Esophagus squamous epithelium (tissue), 5 donors: ENCODE data around the gene NSMF. TPM values are rescaled to one million over a fixed set of nuclear protein-coding genes. Genes with fewer than 3 reads are reported as not detected.

ENCODE experiments used
- DNase-seq: peaks from one replicate; lab custom pipeline; 2025; lab: John Stamatoyannopoulos, UW
- H3K27ac ChIP-seq, 4 donors: fragments of 200-600 bp; sonication (generic); one replicate each; pipeline ENCODE4 v1.5.1; 2016 to 2019; ENCODE audit warnings: mild to moderate bottlenecking in 1 of 4
- H3K27me3 ChIP-seq, 4 donors: fragments of 200-600 bp; sonication (generic); 1 replicate in 3 of 4; 2 replicates in 1 of 4; pipeline versions ENCODE4 v1.5.1 to v1.6.0; 2017 to 2021; ENCODE audit warnings: antibody characterized with exemption in 1 of 4
- H3K36me3 ChIP-seq, 3 donors: fragments of 200-600 bp; sonication (generic); one replicate each; pipeline ENCODE4 v1.5.1; 2016 to 2019
- H3K4me1 ChIP-seq, 3 donors: fragments of 200-600 bp; sonication (generic); one replicate each; pipeline ENCODE4 v1.5.1; 2017 to 2019
- H3K4me3 ChIP-seq, 4 donors: fragments of 200-600 bp; sonication (generic); 1 replicate in 3 of 4; 2 replicates in 1 of 4; pipeline ENCODE4 v1.5.1; 2016 to 2019; ENCODE audit warnings: mild to moderate bottlenecking in 2 of 4, moderate library complexity in 1 of 4
- H3K9me3 ChIP-seq, 3 donors: fragments of 200-600 bp; sonication (generic); one replicate each; pipeline ENCODE4 v1.5.1; 2016 to 2019
- POLR2A ChIP-seq, 4 donors: fragments of 450-650 bp; IDR thresholded peaks; one replicate each; pipeline ENCODE4 v1.6.1; 2017; ENCODE audit warnings: antibody characterized with exemption in 4 of 4, mild to moderate bottlenecking in 4 of 4, moderate library complexity in 3 of 4
- WGBS, 2 donors: methylation state at CpG; one replicate each; pipeline ENCODE4 v1.1.5; 2018; 5-methylcytosine and 5-hydroxymethylcytosine counted together
- intact Hi-C: fragments of 100-400 bp; cut with DNase I; formaldehyde crosslinking; loops from one replicate; pipeline ENCODE4 v1.15.0; 2022
- total RNA-seq, 4 donors: library from RNA; depleted of rRNA; stranded (reverse); fragments of >200 nt; gene quantifications; one replicate each; pipeline ENCODE4 v1.1.0, GENCODE V29; 2016
- TF ChIP-seq, protein P1 (sequence below), 6 experiments: fragments of 450-650 bp in 4 of 6; fragments of 200-600 bp in 2 of 6; sonication (generic) in 2 of 6; IDR thresholded peaks; one replicate each; pipeline ENCODE4 v1.5.1; 2016 to 2019; ENCODE audit warnings: antibody characterized with exemption in 6 of 6, mild to moderate bottlenecking in 4 of 6, moderate library complexity in 4 of 6
- donor health status: DM: yes; HTN: yes; CAD: no.

The NSMF gene
- total RNA-seq: 10 to 100 TPM; 16.2 to 38.1 (median 20.6) TPM

- Histone ChIP-seq H3K36me3 (peaks cover 0 to 17% (median 0%) of the 10 kb centered on the region in 3 donors), H3K4me1 (peaks cover 32 to 78% (median 36%) of the 10 kb centered on the region in 3 donors), H3K27ac (peak within 1 kb of the TSS; percentile 72 to 88 (median 84)), H3K4me3 (peak within 1 kb of the TSS; percentile 61 to 91 (median 80)), H3K9me3 (no peaks in the 10 kb centered on the region), H3K27me3 (peaks cover 0 to 5% (median 0%) of the 10 kb centered on the region in 4 donors)
- no CpG with 5 or more reads among the region's 62 CpGs for WGBS, 2 donors
- peak; percentile 66 for DNase-seq
- TF ChIP-seq POLR2A (IDR thresholded peaks at IDR 0.05): peak in 3 of 4 donors; percentile 68 to 90 (median 84)
- TF ChIP-seq, protein P1, sequence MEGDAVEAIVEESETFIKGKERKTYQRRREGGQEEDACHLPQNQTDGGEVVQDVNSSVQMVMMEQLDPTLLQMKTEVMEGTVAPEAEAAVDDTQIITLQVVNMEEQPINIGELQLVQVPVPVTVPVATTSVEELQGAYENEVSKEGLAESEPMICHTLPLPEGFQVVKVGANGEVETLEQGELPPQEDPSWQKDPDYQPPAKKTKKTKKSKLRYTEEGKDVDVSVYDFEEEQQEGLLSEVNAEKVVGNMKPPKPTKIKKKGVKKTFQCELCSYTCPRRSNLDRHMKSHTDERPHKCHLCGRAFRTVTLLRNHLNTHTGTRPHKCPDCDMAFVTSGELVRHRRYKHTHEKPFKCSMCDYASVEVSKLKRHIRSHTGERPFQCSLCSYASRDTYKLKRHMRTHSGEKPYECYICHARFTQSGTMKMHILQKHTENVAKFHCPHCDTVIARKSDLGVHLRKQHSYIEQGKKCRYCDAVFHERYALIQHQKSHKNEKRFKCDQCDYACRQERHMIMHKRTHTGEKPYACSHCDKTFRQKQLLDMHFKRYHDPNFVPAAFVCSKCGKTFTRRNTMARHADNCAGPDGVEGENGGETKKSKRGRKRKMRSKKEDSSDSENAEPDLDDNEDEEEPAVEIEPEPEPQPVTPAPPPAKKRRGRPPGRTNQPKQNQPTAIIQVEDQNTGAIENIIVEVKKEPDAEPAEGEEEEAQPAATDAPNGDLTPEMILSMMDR (IDR thresholded peaks at IDR 0.05): peak in 1 of 6 experiments; percentile 9
- intact Hi-C loops: no loop called here
These were observed at the start of gene NSMF for GRCh38 chr9:137459152-137459600. Gene NSMF (minus strand): TSS chr9:137459334. CDS start chr9:137459102, 232 bp downstream.

DNA sequence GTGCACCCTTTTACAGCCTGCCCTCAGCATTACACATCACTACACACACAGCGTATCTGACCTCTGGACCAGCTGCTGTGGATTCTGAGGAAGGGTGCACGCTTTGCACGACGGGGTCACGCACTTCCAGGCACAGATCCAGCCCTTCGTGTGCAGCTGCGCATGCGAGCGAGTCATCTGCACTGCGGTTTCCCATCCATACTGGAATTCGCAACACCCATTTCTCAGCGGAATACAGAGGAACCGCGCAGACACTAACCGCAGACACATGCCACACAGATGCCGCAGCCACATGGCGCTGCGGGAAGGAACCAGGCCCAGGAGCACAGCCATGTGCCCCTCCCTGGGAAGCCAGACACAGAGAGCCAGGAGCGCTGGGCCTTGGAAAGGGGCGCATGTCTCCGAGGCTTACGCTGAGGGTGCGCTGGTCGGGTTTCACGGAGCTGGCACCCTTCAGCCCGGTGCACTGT lies 47.6 kb upstream of the NSMF start:
- H3K9me3 ChIP-seq: no peaks in the 10 kb centered on the region
- no peaks in the 10 kb centered on the region for H3K36me3 ChIP-seq
- no peak overlapping the region for H3K27ac ChIP-seq
- DNase-seq: no peak
- TF ChIP-seq POLR2A (IDR thresholded peaks at IDR 0.05): no peak
- TF ChIP-seq, protein P1 (IDR thresholded peaks at IDR 0.05): no peak
- intact Hi-C loops: no loop called here
- 75 to 91% methylated on average over 5 to 15 of the region's 26 CpGs for whole genome bisulfite sequencing, 2 donors
- no peaks in the 10 kb centered on the region for H3K27me3 ChIP-seq
- H3K4me3 ChIP-seq: no peak overlapping the region
- no peaks in the 10 kb centered on the region for H3K4me1 ChIP-seq

DNA sequence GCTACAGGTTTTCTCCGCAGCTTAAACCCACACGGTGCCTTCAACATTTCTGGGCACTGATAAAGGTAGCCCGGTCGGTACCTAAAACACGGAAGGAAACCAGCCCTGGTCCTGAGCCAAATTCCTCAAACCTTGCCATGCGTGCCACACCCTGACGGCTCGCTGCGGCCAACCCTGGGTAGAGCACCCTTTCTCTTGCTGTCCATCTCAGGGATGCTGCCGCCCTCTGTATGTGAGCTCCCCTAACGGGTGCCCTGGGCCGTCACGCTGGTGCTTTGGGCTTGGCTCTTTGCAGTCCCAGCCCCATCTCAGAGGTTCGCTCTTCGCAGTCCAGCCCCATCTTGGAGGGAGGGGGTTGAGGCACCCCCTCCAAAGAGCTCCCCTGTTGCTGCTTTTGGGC lies 47.1 kb upstream of the NSMF start:
- no peaks in the 10 kb centered on the region for H3K4me1 ChIP-seq
- intact Hi-C loops: no loop called here
- TF ChIP-seq POLR2A (IDR thresholded peaks at IDR 0.05): no peak
- TF ChIP-seq, protein P1 (IDR thresholded peaks at IDR 0.05): no peak
- H3K27me3 ChIP-seq: no peaks in the 10 kb centered on the region
- no peaks in the 10 kb centered on the region for H3K9me3 ChIP-seq
- H3K36me3 ChIP-seq: no peaks in the 10 kb centered on the region
- H3K27ac ChIP-seq: no peak overlapping the region
- H3K4me3 ChIP-seq: no peak overlapping the region
- 61 to 77% methylated on average over 6 to 13 of the region's 15 CpGs for WGBS, 2 donors
- no peak for DNase-seq

DNA sequence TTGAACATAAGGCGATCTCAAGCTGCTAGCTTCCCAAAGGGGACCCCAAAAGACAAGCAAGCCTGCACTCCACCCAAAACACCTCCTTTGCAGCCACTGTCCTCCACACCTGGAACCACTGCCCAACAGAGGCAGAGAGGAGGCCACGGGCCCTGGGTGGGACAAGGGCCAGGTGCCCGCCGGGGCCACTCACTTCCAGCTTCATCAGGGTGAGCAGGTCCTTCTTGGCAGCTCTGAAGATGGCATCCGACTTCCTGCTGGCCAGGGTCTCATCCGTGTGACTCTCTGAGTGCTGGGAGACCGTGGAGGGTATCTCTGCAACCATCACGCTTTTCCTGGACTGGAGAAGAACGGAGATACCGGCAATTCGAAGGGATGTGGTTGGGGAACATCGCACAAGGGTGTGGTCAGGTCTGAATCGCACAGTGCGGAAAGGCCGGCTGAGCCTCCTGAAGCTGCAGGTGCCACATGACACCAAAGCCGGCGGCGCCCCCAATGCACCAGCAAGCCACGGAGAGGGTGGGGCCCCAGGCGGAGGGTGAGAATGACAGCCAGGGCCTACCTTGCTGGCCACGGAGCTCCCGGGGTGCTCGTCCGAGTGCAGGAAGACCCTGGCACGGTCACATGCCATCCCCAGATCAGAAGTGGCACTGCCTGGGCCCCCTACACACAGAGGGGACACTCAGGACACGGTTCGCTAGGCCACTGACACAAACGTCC lies 46.4 kb upstream of the NSMF start:
- Histone ChIP-seq H3K36me3 (no peaks in the 10 kb centered on the region), H3K4me3 (no peak overlapping the region), H3K27ac (no peak overlapping the region), H3K27me3 (no peaks in the 10 kb centered on the region), H3K9me3 (no peaks in the 10 kb centered on the region), H3K4me1 (no peaks in the 10 kb centered on the region)
- no peak for DNase-seq
- TF ChIP-seq, protein P1 (IDR thresholded peaks at IDR 0.05): no peak
- TF ChIP-seq POLR2A (IDR thresholded peaks at IDR 0.05): no peak
- 83 to 91% methylated on average over 8 to 17 of the region's 28 CpGs for WGBS, 2 donors
- intact Hi-C loops: no loop called here

DNA sequence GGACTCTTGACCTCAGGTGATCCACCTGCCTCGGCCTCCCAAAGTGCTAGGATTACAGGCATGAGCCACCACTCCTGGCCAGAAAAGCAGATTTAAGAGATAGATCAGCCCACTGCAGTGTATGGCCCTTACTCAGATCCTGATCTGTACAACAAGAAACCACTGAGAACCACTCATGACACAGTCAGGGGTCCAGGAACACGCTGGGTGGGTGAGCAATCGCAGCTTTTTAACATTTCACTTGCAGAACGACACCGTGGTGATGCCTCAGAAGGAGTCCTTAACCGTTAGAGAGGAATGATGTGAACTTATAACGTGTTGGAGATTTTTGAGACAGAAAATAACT lies 45.3 kb upstream of the NSMF start:
- Histone ChIP-seq H3K4me3 (no peak overlapping the region), H3K9me3 (no peaks in the 10 kb centered on the region), H3K27ac (no peak overlapping the region), H3K4me1 (no peaks in the 10 kb centered on the region), H3K27me3 (no peaks in the 10 kb centered on the region), H3K36me3 (no peaks in the 10 kb centered on the region)
- intact Hi-C loops: no loop called here
- TF ChIP-seq POLR2A (IDR thresholded peaks at IDR 0.05): no peak
- TF ChIP-seq, protein P1 (IDR thresholded peaks at IDR 0.05): no peak
- no peak for DNase-seq
- WGBS, 2 donors: 85 to 91% methylated on average over 5 to 6 of the region's 7 CpGs
